NCI-H748 treated with DMSO at 0.1 percent for 48 hours (cell line): Measurements from ENCODE around the gene MAP3K5.
"Not testable (repeated sequence)": the region's sequence is repeated elsewhere in the genome, so short reads cannot be mapped to it uniquely, and the experiment has no call there.

ENCODE experiments used
- DNase-seq: peaks from one replicate; lab custom pipeline; 2025; lab: John Stamatoyannopoulos, UW

MAP3K5 gene

DNA sequence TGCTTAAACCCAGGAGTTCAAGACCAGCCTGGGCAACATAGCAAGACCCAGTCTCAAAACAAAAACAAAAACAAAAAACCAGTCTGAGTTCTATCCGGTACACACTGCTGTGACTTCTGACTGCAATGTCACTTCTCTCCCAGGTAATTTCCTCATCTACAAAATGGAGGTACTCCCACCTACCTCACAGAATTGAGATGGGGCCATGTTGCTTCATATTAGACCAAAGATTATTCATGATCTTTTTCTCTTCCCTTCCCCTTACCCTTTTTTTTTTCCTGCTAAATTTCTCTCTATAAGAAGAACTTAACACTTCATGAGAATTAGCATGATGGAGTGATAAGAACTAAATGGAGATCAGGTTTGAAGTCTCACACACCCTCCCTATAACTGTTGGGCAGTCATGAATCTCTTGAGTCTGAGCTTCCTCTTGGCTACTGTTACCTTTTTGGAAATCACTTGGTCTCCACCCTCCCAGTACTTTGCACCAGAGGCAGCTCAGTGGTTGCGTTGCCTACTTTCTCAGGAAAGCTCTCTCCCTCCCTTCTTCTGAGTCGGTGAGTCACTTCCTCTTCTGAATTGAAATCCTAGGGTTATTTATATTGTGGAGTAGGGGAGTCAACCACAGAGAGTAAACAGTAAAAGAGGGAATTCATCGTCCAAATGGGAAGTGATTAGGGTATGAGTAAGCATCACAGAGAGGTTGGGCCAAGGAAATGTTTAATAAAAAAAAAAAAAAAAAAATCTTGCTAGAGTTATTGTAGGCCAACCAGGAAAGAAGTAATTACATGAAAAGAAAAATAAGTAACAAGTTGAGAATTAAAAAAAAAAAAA lies 182.2 kb downstream of the MAP3K5 start:
- peak; percentile 81 for DNase-seq

DNA sequence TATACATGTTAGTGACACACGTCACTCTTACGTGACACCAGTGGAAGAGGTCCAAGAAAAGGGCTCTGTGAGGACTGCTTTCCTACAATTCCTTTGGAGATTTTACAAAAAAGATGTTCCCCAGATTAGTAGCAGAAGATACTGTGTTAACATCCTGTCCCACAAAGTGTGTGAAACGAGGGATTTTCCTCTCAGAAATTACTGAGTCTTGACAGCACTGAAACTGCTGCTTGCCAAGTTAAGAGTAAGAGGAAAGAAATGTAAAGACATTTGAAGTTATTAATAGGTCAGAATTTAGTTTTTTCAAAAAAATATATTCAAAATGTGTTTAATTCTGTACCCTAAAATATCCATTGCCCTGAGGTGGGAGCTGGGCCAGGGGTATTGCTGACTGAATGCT lies 183.3 kb downstream of the MAP3K5 start:
- DNase-seq = no peak

DNA sequence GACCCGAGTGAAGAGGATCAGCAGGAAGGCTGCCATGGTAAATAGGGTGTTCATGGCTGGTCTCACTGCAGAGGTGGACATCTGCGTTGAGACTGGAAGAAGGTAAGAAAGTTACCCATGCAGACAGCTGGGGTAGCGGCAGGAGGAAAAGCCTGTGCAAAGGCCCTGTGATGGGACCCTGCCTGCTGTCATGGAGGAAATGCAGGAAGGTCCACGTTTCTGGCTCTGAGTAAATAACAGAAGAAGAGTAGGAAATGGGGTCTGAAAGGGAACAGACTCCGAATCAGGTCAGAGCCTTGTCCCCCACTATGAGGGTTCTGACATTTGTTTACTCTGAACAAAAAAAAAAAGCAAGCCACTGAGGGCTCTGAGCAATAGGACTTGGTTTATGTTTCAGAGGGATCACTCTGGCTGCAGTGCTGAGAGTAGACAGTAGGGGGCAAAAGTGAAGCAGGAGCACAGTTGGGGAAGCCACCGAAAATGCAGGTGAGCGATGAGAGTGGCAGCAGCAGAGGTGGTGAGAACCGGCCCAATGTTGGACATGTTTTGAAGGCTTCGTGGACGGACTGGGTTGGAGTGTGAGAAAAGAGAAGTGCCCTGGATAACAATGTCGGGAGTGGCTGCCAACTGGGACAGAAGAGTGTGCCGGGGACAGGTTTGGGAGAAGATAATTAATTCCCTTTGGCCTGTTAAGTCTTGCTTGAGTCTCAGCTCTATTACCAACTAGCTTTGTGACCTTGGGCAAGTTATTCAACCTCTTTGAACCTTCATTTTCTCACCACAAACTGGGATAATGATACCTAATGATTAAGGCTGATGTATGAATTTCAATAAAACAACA lies 184.1 kb downstream of the MAP3K5 start:
- DNase-seq = peak; percentile 68

DNA sequence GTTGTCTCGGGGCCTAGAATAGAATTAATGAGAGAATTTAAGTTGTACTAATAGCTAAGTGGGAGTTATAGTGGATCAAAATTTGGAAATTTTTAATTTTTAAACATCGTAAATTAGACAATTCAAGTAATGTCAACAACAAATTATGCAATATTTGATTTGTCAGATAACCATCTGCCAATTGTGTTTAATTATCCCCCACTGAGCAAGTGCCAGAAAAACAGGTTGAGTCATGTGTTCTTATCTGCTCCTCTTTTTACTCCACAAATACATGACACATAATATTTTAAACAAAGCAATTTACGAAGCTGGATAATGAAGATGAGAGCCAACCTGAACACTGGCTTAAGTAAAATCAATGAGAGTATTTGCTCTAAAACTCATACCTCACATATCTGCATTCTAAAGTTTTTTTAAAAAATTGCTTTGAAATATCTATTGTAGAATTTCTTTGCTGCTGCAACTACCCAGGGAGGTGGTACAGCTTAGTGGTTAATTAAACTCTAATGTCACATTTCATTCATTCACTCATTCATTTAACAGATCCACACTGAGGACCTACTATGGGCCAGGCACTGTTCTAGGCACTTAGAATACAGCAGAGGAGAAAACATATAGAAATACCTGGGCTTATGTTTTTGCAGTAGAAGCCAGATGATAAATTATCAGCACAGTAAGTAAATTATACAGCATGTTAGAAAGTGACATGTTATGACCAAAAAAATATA lies 184.9 kb downstream of the MAP3K5 start:
- DNase-seq = peak; percentile 94

DNA sequence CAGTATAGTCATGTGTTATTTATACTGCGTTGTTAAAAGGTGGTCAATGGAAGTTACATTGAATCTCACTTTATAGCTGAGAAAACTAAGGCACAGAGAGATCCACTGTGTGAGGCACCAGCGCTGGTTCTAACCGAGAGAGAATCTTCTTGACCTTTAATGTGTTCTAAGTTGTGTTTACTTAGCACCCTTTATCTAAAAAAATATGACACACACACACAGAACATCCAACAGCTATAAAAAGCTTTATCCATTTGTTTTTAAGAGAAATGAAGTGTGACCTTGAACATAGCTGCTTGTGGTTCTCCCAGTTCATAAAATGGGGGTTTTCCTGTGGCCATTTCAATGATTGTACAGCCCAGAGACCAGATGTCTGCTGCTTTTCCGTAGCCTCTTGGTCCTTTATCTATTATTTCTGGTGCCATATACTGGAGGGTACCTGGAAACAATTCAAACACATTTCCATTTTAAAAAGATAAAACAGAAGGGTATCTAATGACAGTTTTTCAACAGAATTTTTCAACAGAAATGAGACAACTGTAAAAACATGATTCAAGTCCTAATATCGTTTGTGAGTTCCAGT lies 187.3 kb downstream of the MAP3K5 start:
- peak; percentile 18 for DNase-seq

DNA sequence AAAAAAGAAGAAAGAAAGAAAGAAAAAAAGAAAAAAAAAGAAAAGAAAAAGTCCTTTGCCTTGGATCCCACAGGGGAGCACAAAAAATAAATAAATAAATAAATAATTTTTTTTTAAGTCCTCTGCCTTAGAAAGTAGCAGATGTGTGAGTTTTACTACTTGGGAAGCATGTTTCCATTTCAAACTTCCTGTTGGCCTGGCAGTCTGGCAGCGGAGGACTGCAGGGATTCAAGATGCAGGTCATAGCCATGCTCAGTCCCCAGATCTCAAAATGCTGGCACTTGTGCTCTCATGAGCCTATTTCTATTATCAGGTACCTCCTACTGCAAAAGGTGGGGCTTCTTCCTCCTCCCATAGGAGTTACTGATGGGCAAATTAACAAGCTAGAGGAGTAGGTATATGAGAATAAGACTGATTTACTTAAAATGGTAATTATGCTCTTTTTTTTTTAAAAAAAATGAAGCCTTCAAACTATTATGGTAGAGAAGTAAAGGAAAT lies 187.9 kb downstream of the MAP3K5 start:
- DNase-seq = no peak

DNA sequence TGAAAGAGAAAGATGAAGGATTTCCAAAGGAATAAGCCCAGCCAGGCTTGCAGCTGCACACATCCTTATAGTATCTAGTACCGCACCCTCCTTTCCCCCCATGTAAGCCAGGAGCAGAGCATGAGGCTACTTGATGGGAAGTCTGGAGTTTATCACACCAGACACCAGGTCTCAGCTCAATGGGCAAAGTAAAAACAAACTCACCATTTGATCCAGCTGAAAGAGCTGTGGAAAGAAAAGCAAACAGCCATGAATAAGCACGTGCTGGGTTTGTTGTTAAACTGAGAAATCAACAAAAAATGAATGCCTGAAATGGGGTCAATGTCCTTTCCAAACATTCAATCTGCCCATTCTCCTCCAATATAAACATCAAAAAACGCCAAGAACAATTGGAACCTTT lies 191.5 kb downstream of the MAP3K5 start:
- peak; percentile 88 for DNase-seq

DNA sequence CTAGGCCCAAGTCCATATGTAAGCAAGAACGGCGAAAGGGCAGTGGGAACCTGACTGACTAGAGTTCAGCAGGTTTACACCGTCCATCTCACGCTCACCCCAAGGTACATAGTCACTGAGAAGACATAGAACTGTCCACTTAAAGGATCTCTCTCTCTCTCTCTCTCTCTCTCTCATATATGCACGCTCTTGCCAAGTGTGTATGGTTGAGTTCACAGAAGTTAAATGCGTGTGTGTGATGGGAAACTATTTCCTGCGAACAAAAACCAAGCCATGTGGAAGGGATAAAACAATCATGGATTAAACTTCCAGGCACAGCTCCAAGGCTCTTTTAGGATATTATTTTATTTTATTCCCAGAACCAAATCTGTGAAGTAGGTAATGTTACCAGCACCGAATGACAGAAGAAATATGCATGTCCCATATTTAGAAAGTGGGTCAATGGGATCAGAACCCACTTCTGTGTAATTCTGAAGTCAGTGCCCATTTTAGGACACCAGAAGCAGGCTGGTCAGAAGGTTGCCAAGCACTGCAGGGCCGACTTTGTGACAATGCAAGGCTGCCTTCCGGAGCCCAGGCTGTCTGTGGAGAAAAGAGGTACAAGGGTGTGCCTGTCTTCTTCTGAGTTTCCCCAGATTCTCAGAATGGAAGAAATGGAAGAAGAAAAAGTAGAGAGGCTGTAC lies 192.8 kb downstream of the MAP3K5 start:
- DNase-seq = no peak

DNA sequence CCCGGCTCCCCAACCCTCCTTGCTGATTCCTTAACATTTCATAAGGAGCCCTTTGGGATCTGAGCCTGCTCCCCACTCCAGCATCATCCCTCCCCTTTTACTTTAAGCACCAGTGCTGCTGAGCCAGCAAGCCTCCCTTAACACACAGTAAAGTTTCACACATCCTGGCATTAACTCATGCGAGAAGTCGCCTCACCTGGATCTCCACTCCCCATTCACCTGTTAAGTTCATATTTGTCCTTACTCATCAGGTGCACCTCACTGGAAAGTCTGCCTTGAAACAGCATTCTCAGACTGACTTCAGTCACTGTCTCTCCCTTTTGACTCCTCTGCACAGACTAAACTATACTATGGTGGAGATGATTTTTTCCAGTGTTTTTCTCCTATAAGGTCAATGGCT lies 194.2 kb downstream of the MAP3K5 start:
- no peak for DNase-seq

DNA sequence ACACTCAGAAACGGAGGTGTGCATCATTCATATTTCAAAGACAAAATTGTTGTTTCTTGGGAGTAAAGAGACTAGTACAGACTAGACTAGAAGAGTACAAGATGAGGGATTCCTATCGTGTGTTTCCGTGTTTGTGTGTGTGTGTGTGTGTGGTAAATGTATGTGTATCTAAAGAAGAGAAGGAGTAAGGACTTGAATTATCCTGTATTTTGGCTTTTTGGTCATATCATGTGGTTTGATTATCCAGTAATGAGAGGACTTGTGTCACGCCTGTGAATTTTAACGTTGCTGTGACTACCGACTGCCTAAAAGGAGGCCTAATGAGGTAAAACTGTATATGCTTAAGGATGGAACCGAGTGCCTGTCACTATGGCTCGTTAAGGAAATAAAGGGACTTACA lies 197.6 kb downstream of the MAP3K5 start:
- no peak for DNase-seq

DNA sequence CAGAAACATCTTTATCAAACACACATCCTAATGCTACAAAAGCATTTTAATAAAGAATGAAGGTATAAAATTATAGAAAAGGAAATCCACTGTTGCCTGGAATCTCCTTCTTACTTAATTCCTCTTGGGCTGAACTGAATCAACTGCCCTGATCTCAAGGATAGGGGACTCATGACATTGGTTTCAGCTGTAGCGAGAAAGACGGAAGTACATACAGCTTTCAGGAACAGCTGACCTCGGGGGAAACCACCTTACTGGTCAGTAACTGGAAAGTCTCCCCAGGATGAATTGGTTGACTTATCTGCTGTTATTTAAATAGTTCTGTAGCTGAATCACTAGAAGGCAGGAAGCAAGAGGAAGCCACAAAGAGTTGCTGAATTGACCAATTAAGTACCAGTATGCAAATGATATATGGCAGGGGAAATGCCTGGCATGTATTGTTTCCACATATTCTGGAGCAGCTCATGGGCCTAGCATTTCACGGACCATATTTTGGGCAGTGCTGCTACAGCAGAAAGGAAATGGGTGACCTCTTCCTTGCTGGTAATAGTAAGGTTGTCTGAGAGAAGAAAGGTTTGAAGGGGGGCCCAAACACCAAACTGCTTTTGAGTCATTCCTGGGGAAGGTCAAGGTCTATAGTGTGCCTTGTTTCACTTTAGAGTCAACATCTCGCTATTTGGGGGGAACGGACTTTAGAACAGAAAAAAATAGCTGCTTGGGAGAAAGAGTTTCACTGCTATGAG lies 198.4 kb downstream of the MAP3K5 start:
- DNase-seq = no peak

DNA sequence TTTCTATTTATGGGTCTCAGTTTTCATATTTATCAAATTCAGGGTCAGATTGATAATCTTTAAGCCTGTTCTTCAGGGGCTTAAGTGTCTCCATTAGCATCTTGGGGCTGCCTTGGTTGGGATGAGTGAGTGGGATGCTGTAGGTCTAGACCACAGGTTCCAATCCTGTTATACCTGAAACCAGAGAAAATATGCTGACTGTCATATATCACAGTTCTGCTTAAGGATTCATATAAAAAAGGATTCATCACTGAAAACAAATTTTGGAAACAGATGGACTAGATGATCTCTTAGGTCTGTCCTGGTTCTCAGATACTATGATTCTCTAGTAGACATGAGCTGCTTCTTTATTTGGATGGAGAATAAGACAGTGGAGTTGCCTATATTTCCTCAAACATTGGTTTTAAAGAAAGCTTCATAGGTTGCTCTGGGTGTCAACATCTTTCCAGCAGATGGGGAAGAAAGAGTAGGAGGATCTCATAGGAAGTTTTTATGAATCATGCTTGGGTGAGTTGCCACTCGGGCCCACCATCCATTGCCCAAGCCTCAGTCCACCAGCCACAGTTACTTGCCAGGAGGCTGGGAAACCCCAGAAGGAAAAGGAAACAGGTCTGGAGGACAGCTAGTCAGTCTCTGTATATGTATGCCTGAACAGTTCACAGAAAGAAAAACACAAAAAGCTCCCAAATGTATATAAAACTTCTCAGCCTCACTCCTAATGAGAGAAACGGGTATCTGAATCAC lies 199.2 kb downstream of the MAP3K5 start:
- no peak for DNase-seq

DNA sequence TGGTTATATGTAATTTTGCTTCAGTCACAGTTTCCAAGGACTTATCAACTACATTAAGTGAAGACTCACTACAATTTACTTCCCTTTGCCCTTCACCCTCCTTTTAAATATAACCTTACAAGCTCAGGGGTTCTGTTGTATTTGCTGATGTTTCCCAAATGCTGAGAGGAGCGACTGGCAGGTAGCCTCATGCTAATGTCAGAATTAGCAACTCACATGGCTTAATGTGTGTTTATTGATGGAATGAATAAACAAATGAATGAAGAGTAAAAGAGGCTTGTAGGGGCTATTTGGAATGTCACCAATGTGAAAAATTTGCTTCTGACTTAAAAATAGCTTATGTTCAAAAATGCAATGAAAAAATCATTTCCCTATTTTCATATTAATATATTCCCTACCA lies 200.7 kb downstream of the MAP3K5 start:
- no peak for DNase-seq

DNA sequence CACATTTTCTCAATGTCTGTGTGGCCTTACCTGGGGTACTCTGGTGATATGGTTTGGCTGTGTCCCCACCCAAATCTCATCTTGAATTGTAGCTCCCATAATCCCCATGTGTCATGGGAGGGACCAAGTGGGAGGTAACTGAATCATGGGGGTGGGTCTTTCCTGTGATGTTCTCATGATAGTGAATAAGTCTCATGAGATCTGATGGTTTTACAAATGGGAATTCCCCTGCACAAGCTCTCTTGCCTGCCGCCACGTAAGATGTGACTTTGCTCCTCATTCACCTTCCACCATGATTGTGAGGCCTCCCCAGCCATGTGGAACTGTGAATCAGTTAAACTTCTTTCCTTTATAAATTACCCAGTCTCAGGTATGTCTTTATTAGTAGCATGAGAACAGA lies 201.4 kb downstream of the MAP3K5 start:
- DNase-seq = not testable (repeated sequence)

DNA sequence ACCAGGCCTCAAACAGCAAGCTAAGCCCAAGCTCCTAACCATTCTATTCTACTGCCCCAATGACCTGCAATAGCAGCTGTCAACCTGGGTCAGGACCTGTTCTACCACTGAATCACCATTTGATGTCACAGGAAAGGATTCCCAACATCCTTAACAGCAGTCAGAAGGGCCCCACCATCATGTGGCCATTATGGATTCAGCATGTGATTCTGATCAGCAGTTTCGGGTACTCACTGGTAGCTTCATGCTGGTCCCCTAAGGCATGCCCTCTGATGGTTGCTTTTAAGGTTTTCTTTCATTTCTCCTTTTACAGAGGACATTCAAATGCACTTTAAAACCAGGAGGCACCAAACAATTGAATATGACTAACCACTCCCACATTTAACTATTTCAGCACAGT lies 204.8 kb downstream of the MAP3K5 start:
- no peak for DNase-seq

DNA sequence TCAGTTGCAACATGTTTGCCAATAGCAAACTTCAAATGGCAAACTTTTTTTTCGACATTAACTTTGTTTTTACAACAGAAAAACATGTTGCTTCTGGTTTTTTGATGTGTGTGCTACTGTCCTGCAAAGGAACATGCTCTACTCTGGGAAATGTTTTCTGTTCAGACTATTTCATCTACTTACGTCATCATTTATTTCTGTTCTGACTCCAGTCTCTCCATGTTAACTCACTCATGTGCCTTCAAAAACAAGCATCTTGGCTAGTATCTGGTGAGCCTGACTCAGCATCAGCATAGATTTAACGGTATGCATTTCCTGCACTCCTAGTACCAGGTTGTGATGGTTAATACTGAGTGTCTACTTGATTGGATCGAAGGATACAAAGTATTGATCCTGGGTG lies 206.0 kb downstream of the MAP3K5 start:
- DNase-seq = no peak

DNA sequence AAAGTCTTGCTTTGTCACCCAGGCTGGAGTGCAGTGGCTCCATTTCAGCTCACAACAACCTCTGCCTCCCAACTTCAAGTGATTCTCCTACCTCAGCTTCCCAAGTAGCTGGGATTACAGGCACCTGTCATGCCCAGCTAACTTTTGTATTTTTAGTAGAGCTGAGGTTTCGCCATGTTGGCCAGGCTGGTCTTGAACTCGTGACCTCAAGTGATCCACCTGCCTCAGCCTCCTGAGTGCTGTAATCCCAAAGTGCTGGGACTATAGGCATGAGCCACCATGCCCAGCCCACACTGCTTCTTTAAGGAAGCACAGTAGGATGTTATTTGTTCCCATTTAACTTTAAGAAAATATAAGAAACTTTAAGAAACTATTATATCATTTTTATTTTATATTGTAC lies 206.8 kb downstream of the MAP3K5 start:
- not testable (repeated sequence) for DNase-seq

DNA sequence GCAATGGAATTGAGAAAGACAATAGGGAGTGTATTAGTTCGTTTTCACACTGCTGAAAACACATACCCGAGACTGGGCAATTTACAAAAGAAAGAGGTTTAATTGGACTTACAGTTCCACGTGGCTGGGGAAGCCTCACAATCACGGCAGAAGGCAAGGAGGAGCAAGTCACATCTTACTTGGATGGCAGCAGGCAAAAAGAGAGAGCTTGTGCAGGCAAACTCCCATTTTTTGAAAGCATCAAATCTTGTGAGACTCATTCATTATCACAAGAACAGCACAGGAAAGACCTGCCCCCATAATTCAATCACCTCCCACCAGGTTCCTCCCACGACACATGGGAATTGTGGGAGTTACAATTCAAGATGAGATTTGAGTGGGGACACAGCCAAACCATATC lies 208.0 kb downstream of the MAP3K5 start:
- not testable (repeated sequence) for DNase-seq

DNA sequence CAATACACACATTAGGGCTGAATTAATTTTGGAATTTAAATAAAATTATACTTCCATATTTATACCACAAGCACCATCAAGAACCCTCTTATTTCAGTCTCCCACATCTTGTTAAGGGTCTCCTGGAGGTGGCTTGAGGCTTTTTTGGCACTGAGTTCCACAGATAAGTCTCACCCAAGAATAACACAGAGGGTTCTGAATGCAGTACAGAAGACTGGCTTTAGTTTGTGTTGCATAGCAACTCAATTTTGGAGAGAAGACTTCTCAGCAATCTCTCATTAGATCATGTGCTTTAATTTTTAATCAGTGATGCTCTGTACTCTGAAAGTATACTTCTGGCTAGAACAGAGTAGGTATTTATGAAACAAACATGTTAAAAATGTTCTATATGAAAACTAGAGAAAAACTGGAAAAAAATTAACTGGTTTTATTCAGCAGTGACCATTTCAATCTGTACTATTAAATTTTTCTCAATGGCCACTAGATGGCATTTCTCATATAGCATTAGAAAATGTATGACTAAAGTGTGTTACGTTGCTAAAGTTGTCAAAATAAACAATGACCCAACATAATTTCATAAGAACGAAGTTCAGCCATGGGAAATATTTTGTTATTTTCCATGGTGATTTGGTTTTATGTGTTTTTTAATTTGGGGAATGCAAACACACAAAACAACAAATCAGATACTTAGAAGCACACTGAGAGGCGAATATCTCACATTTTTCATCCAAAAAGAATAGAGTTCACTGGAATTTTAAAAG lies 209.4 kb downstream of the MAP3K5 start:
- peak; percentile 16 for DNase-seq
